GM12878 (cell line): Measurements from ENCODE around the gene AGFG1. TPM values are rescaled to one million over a fixed set of nuclear protein-coding genes. Genes with fewer than 3 reads are reported as not detected.

Source experiments
- BACH1 ChIP-seq: fragments of 450-650 bp; IDR thresholded peaks from 2 replicates; pipeline ENCODE4 v1.6.1; 2017; ENCODE audit warnings: mild to moderate bottlenecking, borderline replicate concordance
- CBFB ChIP-seq: IDR thresholded peaks from 2 replicates; pipeline ENCODE4 v1.6.1; 2016; ENCODE audit warnings: antibody characterized with exemption, low read depth
- EGR1 ChIP-seq, 2 experiments: IDR thresholded peaks; 1 replicate in 1 of 2; 2 replicates in 1 of 2; pipeline ENCODE4 v1.6.1; 2011 to 2012; ENCODE audit warnings: low read depth in 2 of 2, low read length in 2 of 2, borderline replicate concordance in 1 of 2, mild to moderate bottlenecking in 1 of 2, moderate library complexity in 1 of 2
- EP300 ChIP-seq, 2 experiments: fragments of 150-350 bp in 1 of 2; IDR thresholded peaks; 2 replicates each; pipeline ENCODE4 v1.6.1; 2011 to 2012; ENCODE audit warnings: low read depth in 2 of 2, low read length in 2 of 2, borderline replicate concordance in 1 of 2, improper control_type of control experiment in 1 of 2, inconsistent platforms in 1 of 2; ENCODE audit not compliant: control insufficient read depth in 1 of 2
- ESRRA ChIP-seq: IDR thresholded peaks from 2 replicates; pipeline ENCODE4 v1.6.1; 2012; ENCODE audit warnings: mild to moderate bottlenecking, low read length, improper control_type of control experiment
- ETV6 ChIP-seq, 2 experiments: fragments of 450-650 bp in 1 of 2; IDR thresholded peaks in 1 of 2; conservative IDR thresholded peaks in 1 of 2; 2 replicates each; pipeline ENCODE4 v1.6.1; 2014; ENCODE audit warnings: antibody characterized with exemption in 1 of 2, borderline replicate concordance in 1 of 2, low read depth in 1 of 2, mild to moderate bottlenecking in 1 of 2, moderate library complexity in 1 of 2
- HDGF ChIP-seq: fragments of 450-650 bp; IDR thresholded peaks from 2 replicates; pipeline ENCODE4 v1.6.1; 2016; ENCODE audit warnings: antibody characterized with exemption
- HSF1 ChIP-seq: fragments of 150-350 bp; IDR thresholded peaks from 2 replicates; pipeline ENCODE4 v1.6.1; 2014; ENCODE audit warnings: mild to moderate bottlenecking, low read depth, low read length
- IRF4 ChIP-seq: IDR thresholded peaks from 2 replicates; pipeline ENCODE4 v1.6.1; 2011; ENCODE audit warnings: low read depth, low read length
- JUNB ChIP-seq: IDR thresholded peaks from 2 replicates; pipeline ENCODE4 v1.6.1; 2016; ENCODE audit warnings: antibody characterized with exemption, mild to moderate bottlenecking
- JUND ChIP-seq: IDR thresholded peaks from 2 replicates; pipeline ENCODE4 v1.6.1; 2012; ENCODE audit warnings: low read depth, mild to moderate bottlenecking, low read length, improper control_type of control experiment, moderate library complexity
- NFIC ChIP-seq: IDR thresholded peaks from 2 replicates; pipeline ENCODE4 v1.6.1; 2012; ENCODE audit warnings: low read depth, mild to moderate bottlenecking, inconsistent platforms, low read length, moderate library complexity
- NR2C1 ChIP-seq: fragments of 450-650 bp; IDR thresholded peaks from 2 replicates; pipeline ENCODE4 v1.6.1; 2017; ENCODE audit warnings: antibody characterized with exemption, mild to moderate bottlenecking, moderate library complexity
- PBX3 ChIP-seq: IDR thresholded peaks from 2 replicates; pipeline ENCODE4 v1.6.1; 2011; ENCODE audit warnings: mild to moderate bottlenecking, low read depth, low read length, moderate library complexity; ENCODE audit not compliant: insufficient replicate concordance
- PKNOX1 ChIP-seq: fragments of 450-650 bp; IDR thresholded peaks from 2 replicates; pipeline ENCODE4 v1.6.1; 2016; ENCODE audit warnings: mild to moderate bottlenecking
- PML ChIP-seq: IDR thresholded peaks from 2 replicates; pipeline ENCODE4 v1.6.1; 2012; ENCODE audit warnings: low read length, inconsistent platforms
- POLR2A ChIP-seq: IDR thresholded peaks from 2 replicates; pipeline ENCODE4 v1.6.1; 2011; ENCODE audit warnings: low read depth, mild to moderate bottlenecking, low read length
- RAD21 ChIP-seq: IDR thresholded peaks from 2 replicates; pipeline ENCODE4 v1.6.1; 2011; ENCODE audit warnings: mild to moderate bottlenecking, low read depth, low read length, moderate library complexity; ENCODE audit not compliant: insufficient read depth
- RFX5 ChIP-seq: IDR thresholded peaks from 2 replicates; pipeline ENCODE4 v1.6.1; 2011; ENCODE audit warnings: low read depth, low read length, improper control_type of control experiment
- RUNX3 ChIP-seq: IDR thresholded peaks from 2 replicates; pipeline ENCODE4 v1.6.1; 2012; ENCODE audit warnings: low read length, inconsistent platforms
- SIN3A ChIP-seq: IDR thresholded peaks from 2 replicates; pipeline ENCODE4 v1.6.1; 2012; ENCODE audit warnings: low read depth, low read length, improper control_type of control experiment
- SIX5 ChIP-seq: IDR thresholded peaks from 2 replicates; pipeline ENCODE4 v1.6.1; 2011; ENCODE audit warnings: mild to moderate bottlenecking, low read depth, low read length, moderate library complexity; ENCODE audit not compliant: severe bottlenecking
- SMAD5 ChIP-seq: IDR thresholded peaks from 2 replicates; pipeline ENCODE4 v1.6.1; 2016; ENCODE audit warnings: antibody characterized with exemption, low read depth
- SMC3 ChIP-seq: IDR thresholded peaks from 2 replicates; pipeline ENCODE4 v1.6.1; 2011; ENCODE audit warnings: low read length, improper control_type of control experiment, borderline replicate concordance
- SP1 ChIP-seq: IDR thresholded peaks from one replicate; pipeline ENCODE4 v1.6.1; 2011; ENCODE audit warnings: low read depth, low read length
- TARDBP ChIP-seq: IDR thresholded peaks from 2 replicates; pipeline ENCODE4 v1.6.1; 2016; ENCODE audit warnings: borderline replicate concordance
- USF2 ChIP-seq: IDR thresholded peaks from 2 replicates; pipeline ENCODE4 v1.6.1; 2011; ENCODE audit warnings: low read depth, low read length, improper control_type of control experiment, borderline replicate concordance
- ZNF207 ChIP-seq: fragments of 450-650 bp; IDR thresholded peaks from 2 replicates; pipeline ENCODE4 v1.6.1; 2014; ENCODE audit warnings: antibody characterized with exemption, mild to moderate bottlenecking, borderline replicate concordance
- polyA plus RNA-seq, 11 experiments: library from polyadenylated mRNA; depleted of rRNA in 4 of 11; unstranded in 6 of 11; stranded (reverse) in 5 of 11; fragments of >200 nt; fragmentation: Nextera tagmentation in 4 of 11; fragmentation: Illumina TruSeq in 1 of 11; extraction: Ambion mirVana in 4 of 11; extraction: Trizol in 1 of 11; gene quantifications; 1 replicate in 1 of 11; 2 replicates in 10 of 11; pipeline versions ENCODE4 v1.2.1 to v1.2.3, GENCODE V29; 2011 to 2016; ENCODE audit warnings: inconsistent platforms in 2 of 11, missing spikeins in 2 of 11, low read depth in 1 of 11
- total RNA-seq, 4 experiments: library from RNA; depleted of rRNA in 3 of 4; stranded (reverse); fragments of >200 nt in 3 of 4; fragmentation: Illumina TruSeq in 1 of 4; extraction: Trizol in 1 of 4; gene quantifications; 2 replicates each; pipeline versions ENCODE4 v1.2.1 to v1.2.3, GENCODE V29; 2013 to 2021

AGFG1 gene
- total and polyA plus RNA-seq, 10 of the 15 experiments (the other 5 are each of a cell fraction or from before 2014, with no cell fraction given), result 7.3 to 243 (median 81.7) TPM

GRCh38 chr2:227479865-227480475, 8.0 kb downstream of the AGFG1 start (continued):
- TF ChIP-seq PKNOX1, result peak; percentile 91
- no peak for TF ChIP-seq ZNF207
- no peak for TF ChIP-seq JUND
- TF ChIP-seq EP300 (IDR thresholded peaks at IDR 0.05; ENCODE audit: borderline replicate concordance in 1 of 2, control insufficient read depth in 1 of 2, low read depth in 2 of 2, low read length in 2 of 2), result no peak
- TF ChIP-seq RUNX3, result no peak
- no peak for TF ChIP-seq SMAD5
- TF ChIP-seq PBX3, result peak; percentile 28
- no peak for TF ChIP-seq HSF1
- TF ChIP-seq RFX5, result no peak
- no peak for TF ChIP-seq NFIC
- no peak for TF ChIP-seq EGR1 (IDR thresholded peaks at IDR 0.05; ENCODE audit: borderline replicate concordance in 1 of 2, low read depth in 2 of 2, low read length in 2 of 2)
- TF ChIP-seq USF2, result no peak
- no peak for TF ChIP-seq IRF4
- TF ChIP-seq HDGF, result no peak
- no peak for TF ChIP-seq ETV6 (conservative IDR thresholded peaks at IDR 0.05 in 1 of 2, IDR thresholded peaks at IDR 0.05 in 1 of 2; ENCODE audit: borderline replicate concordance in 1 of 2, low read depth in 1 of 2)
- no peak for TF ChIP-seq TARDBP
- TF ChIP-seq SIN3A, result no peak
- no peak for TF ChIP-seq CBFB
- TF ChIP-seq PML, result no peak
- peak; percentile 65 for TF ChIP-seq RAD21
- TF ChIP-seq SP1, result no peak
- no peak for TF ChIP-seq SIX5
- peak; percentile 18; the same call in 1 of the 2 replicates for TF ChIP-seq SMC3
- TF ChIP-seq JUNB, result no peak
- no peak for TF ChIP-seq POLR2A
- TF ChIP-seq ESRRA, result no peak
- TF ChIP-seq NR2C1, result no peak
- no peak for TF ChIP-seq BACH1
